HL-60 (cell line): Measurements from ENCODE around the gene FSHB.

Experiments used
- DNase-seq, 2 experiments: peaks; one replicate each; pipeline ENCODE4 v3.0.0-alpha.2; 2010 to 2020; ENCODE audit warnings: low read depth in 1 of 2, low spot score in 1 of 2
- H3K27ac ChIP-seq: fragments of 250-450 bp; sonication (Bioruptor Pico); replicated peaks from 2 replicates; pipeline ENCODE4 v1.5.1; 2020; ENCODE audit warnings: mild to moderate bottlenecking, moderate library complexity
- H3K27me3 ChIP-seq: fragments of 250-450 bp; sonication (Bioruptor Pico); 2 replicates; pipeline ENCODE4 v1.5.1; 2021; ENCODE audit warnings: mild to moderate bottlenecking, moderate library complexity; ENCODE audit not compliant: insufficient read depth, poor library complexity, severe bottlenecking
- H3K4me3 ChIP-seq: replicated peaks from 2 replicates; pipeline ENCODE4 v1.5.1; 2011; ENCODE audit warnings: mild to moderate bottlenecking, control low read depth, low read length; ENCODE audit not compliant: insufficient read depth
- CTCF ChIP-seq: IDR thresholded peaks from one replicate; pipeline ENCODE4 v1.5.1; 2011; ENCODE audit warnings: low read length, control low read depth, inconsistent platforms; ENCODE audit not compliant: insufficient read depth
- GABPA ChIP-seq: IDR thresholded peaks from 2 replicates; pipeline ENCODE4 v1.6.1; 2012; ENCODE audit warnings: low read depth
- POLR2AphosphoS5 ChIP-seq: IDR thresholded peaks from 2 replicates; pipeline ENCODE4 v1.6.1; 2012; ENCODE audit warnings: low read depth
- REST ChIP-seq: IDR thresholded peaks from 2 replicates; pipeline ENCODE4 v1.6.1; 2012; ENCODE audit warnings: low read depth; ENCODE audit not compliant: insufficient replicate concordance
- SPI1 ChIP-seq: IDR thresholded peaks from 2 replicates; pipeline ENCODE4 v1.6.1; 2012; ENCODE audit warnings: low read depth, mild to moderate bottlenecking, borderline replicate concordance

The FSHB gene

GRCh38 chr11:30255637-30256036, 24.8 kb downstream of the FSHB start:
- H3K27me3 ChIP-seq = no peaks in the 10 kb centered on the region
- H3K27ac ChIP-seq = no peak overlapping the region
- TF ChIP-seq CTCF (no peak), SPI1 (no peak), POLR2AphosphoS5 (no peak), REST (no peak), GABPA (no peak)
- H3K4me3 ChIP-seq = no peak overlapping the region
- DNase-seq = no peak

- TF ChIP-seq REST (no peak), CTCF (no peak), SPI1 (no peak), POLR2AphosphoS5 (no peak), GABPA (no peak)
- Histone ChIP-seq H3K27ac (no peak overlapping the region), H3K4me3 (no peak overlapping the region), H3K27me3 (no peaks in the 10 kb centered on the region)
- DNase-seq = no peak
These were observed 26.2 kb downstream of the FSHB start for GRCh38 chr11:30257058-30257457.

GRCh38 chr11:30258679-30259078, 27.9 kb downstream of the FSHB start:
- Histone ChIP-seq H3K27ac (no peak overlapping the region), H3K4me3 (no peak overlapping the region), H3K27me3 (no peaks in the 10 kb centered on the region)
- TF ChIP-seq POLR2AphosphoS5 (no peak), CTCF (no peak), GABPA (no peak), REST (no peak), SPI1 (no peak)
- DNase-seq = no peak
